NCI-H82 (cell line): ENCODE measurements around the gene TMEM255B.
A peak's percentile ranks its signal among the peaks of the same experiment; 100 is the strongest.

Source experiments
- DNase-seq: peaks from one replicate; lab custom pipeline; 2025; lab: John Stamatoyannopoulos, UW

Gene TMEM255B

GRCh38 chr13:113804017-113804702 is 45.1 kb downstream of the TMEM255B start:
- no peak for DNase-seq

- peak; percentile 44 for DNase-seq
Measured at GRCh38 chr13:113804703-113805430, 45.8 kb downstream of the TMEM255B start.

DNA sequence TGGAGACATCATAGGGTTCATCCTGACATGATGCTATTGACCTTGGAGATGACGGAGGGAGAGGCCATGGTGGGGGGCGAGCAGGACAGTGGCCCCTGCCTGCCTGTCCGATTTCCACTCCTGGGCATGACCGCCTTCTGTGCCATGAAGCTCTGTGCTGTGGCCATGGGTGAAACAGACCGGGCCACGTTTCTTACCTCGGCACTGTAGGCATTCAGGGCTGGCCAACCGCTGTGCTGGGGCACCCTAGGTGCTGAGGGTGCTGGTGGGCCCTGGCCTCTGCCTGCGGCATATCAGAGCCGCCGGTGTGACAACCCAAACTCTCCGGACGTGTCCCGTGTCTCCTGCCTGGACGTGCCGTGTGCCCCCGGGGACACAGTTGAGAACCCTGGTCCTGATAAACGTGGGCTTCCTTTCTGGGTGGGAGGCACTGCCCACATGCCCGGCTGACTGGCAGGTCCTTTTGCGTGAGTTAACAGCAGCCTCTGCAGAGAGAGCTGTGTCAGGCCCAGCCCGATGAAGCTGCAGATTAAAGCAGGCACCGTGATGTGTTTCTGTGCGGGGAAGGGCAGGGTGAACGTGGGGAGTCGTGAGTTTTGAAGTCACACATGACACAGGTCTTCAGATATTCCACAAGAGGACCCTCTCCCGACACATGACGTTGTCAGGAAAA is 46.5 kb downstream of the TMEM255B start:
- no peak for DNase-seq

DNA sequence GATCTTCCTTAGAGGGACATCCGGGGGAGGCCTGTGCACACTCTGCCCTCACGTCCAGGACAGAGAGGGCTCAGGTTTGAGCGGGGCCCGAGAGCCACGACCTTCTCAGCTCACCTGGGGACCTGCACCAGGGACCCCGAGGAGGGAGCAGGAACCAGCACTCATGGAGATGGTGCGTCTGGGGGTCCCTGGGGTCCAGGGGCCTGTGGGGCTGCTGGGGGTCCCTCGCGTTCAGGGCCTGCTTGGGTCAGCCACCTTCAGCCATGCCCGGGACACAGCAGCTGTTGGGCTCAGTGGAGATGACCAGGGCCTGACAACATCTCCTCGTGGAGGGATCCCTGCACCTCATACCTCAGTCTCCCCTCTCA is 47.1 kb downstream of the TMEM255B start:
- DNase-seq, result no peak

DNA sequence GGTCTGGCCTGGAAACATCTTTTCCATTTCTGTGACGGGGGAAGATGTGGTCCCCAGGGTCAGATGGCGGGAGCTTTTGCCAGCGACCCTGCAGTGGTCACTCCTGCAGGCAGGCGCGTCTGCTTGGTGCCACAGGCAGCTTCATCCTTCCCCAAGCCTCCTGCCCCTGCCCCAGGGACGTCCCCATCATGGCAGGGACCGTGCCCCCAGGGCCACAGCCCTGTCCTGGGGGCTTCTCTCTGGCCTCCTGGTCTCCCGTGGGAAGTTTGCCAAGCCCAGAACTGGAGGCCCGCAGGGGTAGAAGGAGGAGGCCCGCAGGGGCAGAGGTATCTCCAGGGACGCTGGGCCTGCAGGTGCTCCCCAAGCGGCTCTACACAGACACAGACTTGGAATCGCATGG is 47.5 kb downstream of the TMEM255B start:
- DNase-seq, result no peak

GRCh38 chr13:113808058-113808834 is 49.2 kb downstream of the TMEM255B start:
- no peak for DNase-seq

- no peak for DNase-seq
Measured at GRCh38 chr13:113809934-113810333, 50.9 kb downstream of the TMEM255B start.

DNA sequence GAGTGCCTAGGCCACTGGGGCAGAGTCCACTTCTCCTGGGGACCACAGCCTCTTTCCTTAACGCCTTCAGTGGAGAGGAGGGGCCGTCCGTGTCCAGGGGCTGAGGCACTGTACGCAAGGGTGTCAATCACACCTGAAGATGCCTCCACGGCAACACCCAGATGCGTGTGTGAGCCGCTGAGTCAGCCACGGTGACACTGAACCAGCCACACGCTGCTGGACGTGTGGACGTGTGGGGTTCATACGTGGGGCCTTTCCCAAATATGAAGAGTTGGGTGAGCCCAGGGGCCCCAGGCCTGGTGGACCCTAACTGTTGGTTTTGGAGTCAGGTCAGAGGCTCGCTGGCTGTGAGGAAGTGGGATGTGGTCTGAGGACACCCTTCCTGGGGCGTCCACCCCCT is 51.6 kb downstream of the TMEM255B start:
- no peak for DNase-seq

- DNase-seq, result no peak
Measured at GRCh38 chr13:113811081-113811928, 52.3 kb downstream of the TMEM255B start.

- DNase-seq, result peak; percentile 49
Measured at GRCh38 chr13:113812178-113813040, 53.4 kb downstream of the TMEM255B start.

DNA sequence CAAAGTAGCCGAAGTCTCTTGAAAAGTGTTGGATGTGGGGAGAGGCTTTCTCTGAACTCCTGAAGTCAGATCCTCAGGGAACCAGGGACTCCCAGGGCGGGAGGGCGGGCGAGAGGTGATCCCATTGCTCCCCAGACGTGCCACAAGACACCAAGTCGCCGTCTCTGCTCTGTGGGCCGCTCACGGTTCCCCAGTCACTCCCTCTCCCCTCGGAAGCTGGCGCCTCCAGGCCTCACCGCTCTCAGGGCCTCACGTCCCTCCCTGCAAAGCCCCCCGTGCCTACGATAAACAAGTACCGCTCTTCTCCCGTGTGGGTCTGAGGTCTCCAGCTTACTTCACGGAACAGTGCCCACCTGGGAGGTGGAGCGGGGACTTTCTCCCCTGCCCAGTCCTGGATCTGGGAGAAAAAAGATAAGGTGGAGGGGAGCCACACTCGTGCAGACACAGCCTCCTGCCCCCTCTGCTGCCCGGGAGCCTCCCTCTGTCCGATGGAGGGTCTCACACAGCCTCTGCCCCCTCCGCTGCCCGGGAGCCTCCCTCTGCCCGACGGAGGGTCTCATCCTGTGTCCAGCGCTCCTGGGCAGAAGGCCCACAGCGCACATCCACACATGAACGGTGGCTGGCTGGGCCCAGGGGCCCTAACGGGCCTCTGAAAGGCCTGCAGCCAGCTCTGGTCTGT is 54.2 kb downstream of the TMEM255B start:
- DNase-seq, result no peak

DNA sequence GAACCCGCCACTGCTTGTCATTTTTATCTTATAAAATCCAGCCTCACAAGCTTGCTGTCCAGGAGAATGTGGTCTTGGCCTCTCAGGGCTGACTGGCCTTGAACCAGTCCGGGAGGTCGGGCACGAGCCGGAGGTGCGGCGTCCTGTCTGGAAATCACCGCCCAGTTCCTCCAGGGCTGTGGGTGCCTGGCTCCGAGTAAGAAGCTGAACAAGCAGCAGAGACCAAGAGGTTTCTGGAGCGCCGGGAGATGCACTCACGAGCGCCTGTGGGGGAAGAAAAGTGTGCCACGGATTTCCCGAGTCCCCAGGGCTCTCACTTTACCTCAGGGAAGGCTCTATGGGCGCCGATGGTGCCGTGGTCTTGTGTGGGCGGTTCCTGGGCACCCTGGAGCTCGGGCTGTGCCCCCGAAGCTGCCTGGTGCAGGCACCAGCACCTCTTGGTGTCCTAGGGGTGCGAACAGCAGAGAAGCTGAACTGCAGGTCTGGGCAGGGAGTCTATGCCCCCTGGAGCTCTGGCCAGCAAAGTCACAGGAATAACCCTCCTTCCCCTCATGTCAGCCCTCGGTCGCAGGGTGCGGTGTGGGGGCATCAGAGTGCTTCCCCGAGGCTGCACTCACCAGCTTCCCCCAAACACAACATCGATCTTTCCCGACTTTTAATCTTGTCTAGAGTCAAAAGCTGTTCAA is 54.9 kb downstream of the TMEM255B start:
- DNase-seq, result no peak

DNA sequence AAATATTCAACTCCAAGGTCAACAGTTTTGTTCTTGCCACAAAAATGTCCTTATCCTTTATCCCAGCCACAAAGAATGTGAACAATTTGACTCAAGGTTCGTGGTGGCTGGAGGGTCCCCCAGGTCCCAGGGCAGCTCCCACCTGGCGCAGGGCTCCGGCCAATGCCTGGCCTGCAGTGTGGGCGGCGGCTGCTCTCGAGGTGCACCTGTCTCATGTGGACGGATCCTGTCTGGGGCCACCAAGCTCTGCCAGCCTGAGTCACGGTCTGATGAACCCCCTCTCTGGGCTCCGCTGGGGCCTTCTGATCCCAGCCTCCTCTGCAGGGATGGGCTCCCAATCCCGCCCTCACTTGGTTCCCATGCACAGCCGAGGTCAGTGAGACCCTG is 55.4 kb downstream of the TMEM255B start:
- DNase-seq, result no peak

DNA sequence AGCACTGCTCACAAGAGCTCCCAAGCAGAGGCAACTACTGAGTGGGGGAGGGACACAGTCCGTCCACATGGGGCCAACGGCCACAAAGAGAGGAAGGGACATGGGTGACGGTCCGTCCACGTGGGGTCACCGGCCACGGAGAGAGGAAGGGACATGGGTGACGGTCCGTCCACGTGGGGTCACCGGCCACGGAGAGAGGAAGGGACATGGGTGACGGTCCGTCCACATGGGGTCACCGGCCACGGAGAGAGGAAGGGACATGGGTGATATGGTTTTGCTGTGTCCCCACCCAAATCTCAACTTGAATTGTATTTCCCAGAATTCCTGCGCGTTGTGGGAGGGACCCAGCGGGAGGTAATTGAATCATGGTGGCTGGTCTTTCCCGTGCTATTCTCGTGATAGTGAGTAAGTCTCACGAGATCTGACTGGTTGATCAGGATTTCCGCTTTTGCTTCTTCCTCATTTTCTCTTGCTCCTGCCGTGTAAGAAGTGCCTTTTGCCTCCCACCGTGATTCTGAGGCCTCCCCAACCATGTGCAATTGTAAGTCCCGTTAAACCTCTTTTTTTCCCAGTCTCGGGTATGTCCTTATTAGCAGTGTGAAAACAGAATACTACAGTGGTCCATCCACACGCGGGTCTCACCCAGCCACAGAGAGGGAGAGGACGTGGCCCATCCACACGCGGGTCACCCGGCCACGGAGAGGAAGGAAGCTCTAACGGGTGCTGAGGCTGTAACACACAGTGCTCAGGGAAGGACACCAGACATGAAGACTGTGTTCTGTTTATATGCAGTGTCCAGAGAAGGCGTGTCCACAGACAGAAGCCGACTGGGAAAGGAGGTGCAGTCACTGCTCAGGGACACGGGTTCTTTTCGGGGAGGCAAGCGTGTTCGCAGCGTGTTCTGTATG is 56.4 kb downstream of the TMEM255B start:
- peak; percentile 36 for DNase-seq

GRCh38 chr13:113816254-113816929 is 57.4 kb downstream of the TMEM255B start:
- no peak for DNase-seq

- DNase-seq, result peak; percentile 80
Measured at GRCh38 chr13:113816946-113817859, 58.2 kb downstream of the TMEM255B start.
